Prostate gland (tissue), 2 donors: Measurements from ENCODE around the gene RNU5D-1.

Experiments used
- CTCF ChIP-seq, 4 experiments: fragments of 200-600 bp in 2 of 4; fragments of 450-650 bp in 2 of 4; sonication (generic) in 2 of 4; IDR thresholded peaks; 1 replicate in 3 of 4; 2 replicates in 1 of 4; pipeline ENCODE4 v1.5.1; 2016 to 2019; ENCODE audit warnings: antibody characterized with exemption in 4 of 4, mild to moderate bottlenecking in 2 of 4, moderate library complexity in 2 of 4
- POLR2A ChIP-seq: fragments of 450-650 bp; IDR thresholded peaks from one replicate; pipeline ENCODE4 v1.6.1; 2016; ENCODE audit warnings: antibody characterized with exemption, mild to moderate bottlenecking

- TF ChIP-seq POLR2A (no peak), CTCF (IDR thresholded peaks at IDR 0.05) (no peak)
Observed at GRCh38 chr1:44682883-44683265, 48.1 kb downstream of the RNU5D-1 start.
